ENCODE data around the gene STMP1. TPM values are rescaled to one million over a fixed set of nuclear protein-coding genes. Genes with fewer than 3 reads are reported as not detected.

Gene STMP1
- total RNA-seq, 1 experiment from 2014 or later = 38.4 TPM

DNA sequence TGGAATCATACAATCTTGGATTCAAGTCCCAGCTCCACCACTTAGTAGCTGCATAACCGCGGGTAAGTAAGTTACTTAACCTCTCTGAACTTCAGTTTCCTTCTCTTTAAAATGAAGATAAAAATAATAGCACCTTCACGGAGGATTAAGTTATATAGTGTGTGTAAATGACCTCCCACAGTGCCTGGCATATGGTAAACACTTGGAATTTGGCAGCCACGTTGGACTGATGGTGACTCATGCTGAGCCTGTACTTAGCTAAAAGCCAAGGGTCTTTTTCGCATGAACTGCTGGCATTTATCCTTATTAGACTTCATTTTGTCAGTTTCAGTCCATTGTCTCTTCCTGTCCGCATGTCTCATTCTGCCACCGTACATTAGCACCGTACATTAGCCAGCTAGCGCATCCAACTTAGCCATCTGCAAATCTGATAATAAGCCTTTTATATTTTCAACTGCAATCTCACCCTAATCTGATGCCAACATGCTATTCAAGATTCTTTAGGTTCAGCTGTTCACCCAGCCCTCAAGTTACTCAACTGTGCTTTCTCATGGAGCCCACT lies 54.4 kb downstream of the STMP1 start:
- no CpG with 5 or more reads among the region's 9 CpGs for WGBS (ENCODE audit: extremely low coverage, insufficient read length, low lambda C conversion rate)
- Histone ChIP-seq H3K4me1 (ENCODE audit: insufficient read depth, low read length) (no peaks in the 10 kb centered on the region; the same call in 1 of the 2 replicates), H3K23me2 (ENCODE audit: insufficient read length, low read depth, low read length, poor library complexity, severe bottlenecking) (no peaks in the 10 kb centered on the region), H4K8ac (replicated peaks; ENCODE audit: insufficient read length, low read depth, low read length) (no peak overlapping the region), H2BK15ac (ENCODE audit: low read depth, low read length) (no peak overlapping the region), H3K79me2 (ENCODE audit: insufficient read depth, low read length) (no peaks in the 10 kb centered on the region), H2BK20ac (ENCODE audit: low read depth, low read length, poor library complexity, severe bottlenecking) (no peak overlapping the region), H3K9me3 (ENCODE audit: control insufficient read depth, low read depth, low read length) (no peaks in the 10 kb centered on the region), H4K5ac (ENCODE audit: insufficient read length, low read depth, low read length) (no peak overlapping the region), H3K14ac (ENCODE audit: insufficient read depth, low read length) (no peak overlapping the region), H3K18ac (ENCODE audit: insufficient read length, low read depth, low read length) (no peak overlapping the region), H4K91ac (ENCODE audit: insufficient read length, low read depth, low read length) (no peak overlapping the region), H4K20me1 (ENCODE audit: control insufficient read depth, insufficient read depth, insufficient read length) (no peaks in the 10 kb centered on the region), H2BK12ac (ENCODE audit: insufficient read length, low read depth, low read length) (no peak overlapping the region), H3K9ac (ENCODE audit: extremely low read depth, insufficient read length, low read length) (no peak overlapping the region), H3K27ac (ENCODE audit: insufficient read length, low read depth, low read length) (no peak overlapping the region), H3K56ac (ENCODE audit: insufficient read length, low read depth, low read length) (no peak overlapping the region), H3K23ac (ENCODE audit: insufficient read length, low read depth, low read length) (no peak overlapping the region), H3T11ph (ENCODE audit: low read length) (no peak overlapping the region), H2AFZ (ENCODE audit: low read length) (no peak overlapping the region), H3K27me3 (ENCODE audit: insufficient read depth, low read length) (no peaks in the 10 kb centered on the region), H3K79me1 (ENCODE audit: insufficient read depth, low read depth, low read length, poor library complexity, severe bottlenecking) (no peaks in the 10 kb centered on the region), H3K4ac (ENCODE audit: low read depth, low read length) (no peak overlapping the region), H2BK5ac (ENCODE audit: insufficient read length, low read length) (no peak overlapping the region), H2BK120ac (ENCODE audit: low read depth, low read length, poor library complexity, severe bottlenecking) (no peak overlapping the region), H3K4me2 (ENCODE audit: insufficient read depth, insufficient read length, low read length) (no peak overlapping the region), H2AK5ac (ENCODE audit: insufficient read length, low read length) (no peak overlapping the region)
- H3K9me3 Mint-ChIP-seq = no peaks in the 10 kb centered on the region
- H3K36me3 Mint-ChIP-seq (ENCODE audit: insufficient read depth in 1 of 3, low read depth in 3 of 3) = no peaks in the 10 kb centered on the region
- H3K27ac Mint-ChIP-seq = no peak overlapping the region
- H3K4me3 Mint-ChIP-seq = no peak overlapping the region
- peaks cover 13 to 18% of the 10 kb centered on the region in 2 experiments for H3K4me1 Mint-ChIP-seq
- no peaks in the 10 kb centered on the region for H3K27me3 Mint-ChIP-seq (ENCODE audit: low read depth)
- DNase-seq = no peak
- TF ChIP-seq, protein P1, sequence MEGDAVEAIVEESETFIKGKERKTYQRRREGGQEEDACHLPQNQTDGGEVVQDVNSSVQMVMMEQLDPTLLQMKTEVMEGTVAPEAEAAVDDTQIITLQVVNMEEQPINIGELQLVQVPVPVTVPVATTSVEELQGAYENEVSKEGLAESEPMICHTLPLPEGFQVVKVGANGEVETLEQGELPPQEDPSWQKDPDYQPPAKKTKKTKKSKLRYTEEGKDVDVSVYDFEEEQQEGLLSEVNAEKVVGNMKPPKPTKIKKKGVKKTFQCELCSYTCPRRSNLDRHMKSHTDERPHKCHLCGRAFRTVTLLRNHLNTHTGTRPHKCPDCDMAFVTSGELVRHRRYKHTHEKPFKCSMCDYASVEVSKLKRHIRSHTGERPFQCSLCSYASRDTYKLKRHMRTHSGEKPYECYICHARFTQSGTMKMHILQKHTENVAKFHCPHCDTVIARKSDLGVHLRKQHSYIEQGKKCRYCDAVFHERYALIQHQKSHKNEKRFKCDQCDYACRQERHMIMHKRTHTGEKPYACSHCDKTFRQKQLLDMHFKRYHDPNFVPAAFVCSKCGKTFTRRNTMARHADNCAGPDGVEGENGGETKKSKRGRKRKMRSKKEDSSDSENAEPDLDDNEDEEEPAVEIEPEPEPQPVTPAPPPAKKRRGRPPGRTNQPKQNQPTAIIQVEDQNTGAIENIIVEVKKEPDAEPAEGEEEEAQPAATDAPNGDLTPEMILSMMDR (conservative IDR thresholded peaks at IDR 0.05) = no peak

Measured in H9 (cell line).